Activated T-cell treated with anti-CD3 and anti-CD28 coated beads for 4 hours (primary cell): ENCODE results near the gene SHKBP1.

Experiments used
- DNase-seq: peaks from one replicate; pipeline ENCODE4 v3.0.0-alpha.2; 2020

The SHKBP1 gene

GRCh38 chr19:40603389-40604170, 26.9 kb downstream of the SHKBP1 start:
- peak; percentile 96 for DNase-seq

GRCh38 chr19:40604171-40604646, 27.5 kb downstream of the SHKBP1 start:
- DNase-seq: no peak

GRCh38 chr19:40604647-40605215, 28.1 kb downstream of the SHKBP1 start:
- no peak for DNase-seq

GRCh38 chr19:40605216-40605971, 28.7 kb downstream of the SHKBP1 start:
- peak; percentile 76 for DNase-seq

- DNase-seq: no peak
These were observed 30.9 kb downstream of the SHKBP1 start for GRCh38 chr19:40607311-40608239.

GRCh38 chr19:40608240-40608621, 31.6 kb downstream of the SHKBP1 start:
- no peak for DNase-seq

GRCh38 chr19:40608957-40609356, 32.3 kb downstream of the SHKBP1 start:
- DNase-seq: no peak

- peak; percentile 89 for DNase-seq
These were observed 33.1 kb downstream of the SHKBP1 start for GRCh38 chr19:40609561-40610395.

- DNase-seq: no peak
These were observed 33.9 kb downstream of the SHKBP1 start for GRCh38 chr19:40610396-40611064.

GRCh38 chr19:40611096-40611495, 34.4 kb downstream of the SHKBP1 start:
- DNase-seq: no peak

- no peak for DNase-seq
These were observed 35.4 kb downstream of the SHKBP1 start for GRCh38 chr19:40611900-40612698.

GRCh38 chr19:40612831-40613689, 36.4 kb downstream of the SHKBP1 start:
- peak; percentile 86 for DNase-seq

- DNase-seq: peak; percentile 84
These were observed 37.3 kb downstream of the SHKBP1 start for GRCh38 chr19:40613690-40614621.

GRCh38 chr19:40614622-40615411, 38.1 kb downstream of the SHKBP1 start:
- DNase-seq: peak; percentile 98

GRCh38 chr19:40616178-40616577, 39.5 kb downstream of the SHKBP1 start:
- no peak for DNase-seq

- no peak for DNase-seq
These were observed 40.3 kb downstream of the SHKBP1 start for GRCh38 chr19:40616941-40617340.

GRCh38 chr19:40617961-40618360, 41.3 kb downstream of the SHKBP1 start:
- DNase-seq: no peak
